SK-N-SH (cell line): ENCODE data around the gene PSMG4.

Experiments
- ELF1 ChIP-seq: IDR thresholded peaks from 2 replicates; pipeline ENCODE4 v1.4.0; 2012
- EP300 ChIP-seq, 2 experiments: IDR thresholded peaks; 2 replicates each; pipeline versions ENCODE4 v1.4.0 to v1.6.1; 2012; ENCODE audit warnings: borderline replicate concordance in 1 of 2, low read depth in 1 of 2, low read length in 1 of 2
- EZH2phosphoT487 ChIP-seq: fragments of 200-600 bp; sonication (generic); IDR thresholded peaks from 2 replicates; pipeline ENCODE4 v1.6.1; 2017; ENCODE audit warnings: low read depth, mixed run types, mild to moderate bottlenecking, antibody characterized with exemption, moderate library complexity, borderline replicate concordance
- FOSL2 ChIP-seq: IDR thresholded peaks from 2 replicates; pipeline ENCODE4 v1.4.0; 2012; ENCODE audit warnings: low read depth, mild to moderate bottlenecking, moderate library complexity, borderline replicate concordance
- POLR2AphosphoS5 ChIP-seq: IDR thresholded peaks from 2 replicates; pipeline ENCODE4 v1.6.1; 2012; ENCODE audit warnings: low read depth, low read length
- RCOR1 ChIP-seq: fragments of 150-350 bp; IDR thresholded peaks from 2 replicates; pipeline ENCODE4 v1.6.1; 2017; ENCODE audit warnings: antibody characterized with exemption, low read length
- RXRA ChIP-seq: IDR thresholded peaks from 2 replicates; pipeline ENCODE4 v1.4.0; 2012; ENCODE audit warnings: low read depth, mild to moderate bottlenecking, borderline replicate concordance
- TF ChIP-seq, protein P1 (sequence below): fragments of 200-600 bp; sonication (generic); IDR thresholded peaks from 2 replicates; pipeline ENCODE4 v1.6.1; 2017; ENCODE audit warnings: antibody characterized with exemption, mild to moderate bottlenecking, moderate library complexity
- TF ChIP-seq, protein P2 (sequence below): IDR thresholded peaks from 2 replicates; pipeline ENCODE4 v1.6.1; 2012; ENCODE audit warnings: mild to moderate bottlenecking, low read depth, low read length, moderate library complexity

DNA sequence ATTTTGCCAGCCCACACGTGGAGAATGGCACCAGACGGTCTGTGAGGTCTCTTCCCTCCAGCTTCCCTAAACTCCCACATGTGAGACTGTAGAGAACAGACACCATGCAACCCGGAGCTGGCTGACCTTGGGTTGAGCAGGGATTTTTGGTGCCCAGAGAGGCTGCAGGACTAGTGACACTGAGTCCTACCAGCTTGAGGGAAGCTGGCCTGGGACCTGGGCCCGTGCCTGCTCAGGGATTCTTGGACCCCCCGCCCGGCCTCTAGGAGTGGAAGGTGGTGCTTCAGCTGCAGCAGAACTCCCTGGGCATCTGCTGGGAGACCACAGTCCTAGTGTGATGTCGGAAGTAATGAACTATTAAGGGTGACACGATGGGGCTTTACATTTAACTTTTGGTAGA, 3.2 kb downstream of the PSMG4 start:
- TF ChIP-seq RXRA (no peak), ELF1 (no peak), EZH2phosphoT487 (no peak), FOSL2 (no peak), POLR2AphosphoS5 (no peak), RCOR1 (no peak), EP300 (IDR thresholded peaks at IDR 0.05; ENCODE audit: borderline replicate concordance in 1 of 2, low read depth in 1 of 2, low read length in 1 of 2) (no peak)
- TF ChIP-seq, protein P1, sequence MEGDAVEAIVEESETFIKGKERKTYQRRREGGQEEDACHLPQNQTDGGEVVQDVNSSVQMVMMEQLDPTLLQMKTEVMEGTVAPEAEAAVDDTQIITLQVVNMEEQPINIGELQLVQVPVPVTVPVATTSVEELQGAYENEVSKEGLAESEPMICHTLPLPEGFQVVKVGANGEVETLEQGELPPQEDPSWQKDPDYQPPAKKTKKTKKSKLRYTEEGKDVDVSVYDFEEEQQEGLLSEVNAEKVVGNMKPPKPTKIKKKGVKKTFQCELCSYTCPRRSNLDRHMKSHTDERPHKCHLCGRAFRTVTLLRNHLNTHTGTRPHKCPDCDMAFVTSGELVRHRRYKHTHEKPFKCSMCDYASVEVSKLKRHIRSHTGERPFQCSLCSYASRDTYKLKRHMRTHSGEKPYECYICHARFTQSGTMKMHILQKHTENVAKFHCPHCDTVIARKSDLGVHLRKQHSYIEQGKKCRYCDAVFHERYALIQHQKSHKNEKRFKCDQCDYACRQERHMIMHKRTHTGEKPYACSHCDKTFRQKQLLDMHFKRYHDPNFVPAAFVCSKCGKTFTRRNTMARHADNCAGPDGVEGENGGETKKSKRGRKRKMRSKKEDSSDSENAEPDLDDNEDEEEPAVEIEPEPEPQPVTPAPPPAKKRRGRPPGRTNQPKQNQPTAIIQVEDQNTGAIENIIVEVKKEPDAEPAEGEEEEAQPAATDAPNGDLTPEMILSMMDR: no peak
- TF ChIP-seq, protein P2, sequence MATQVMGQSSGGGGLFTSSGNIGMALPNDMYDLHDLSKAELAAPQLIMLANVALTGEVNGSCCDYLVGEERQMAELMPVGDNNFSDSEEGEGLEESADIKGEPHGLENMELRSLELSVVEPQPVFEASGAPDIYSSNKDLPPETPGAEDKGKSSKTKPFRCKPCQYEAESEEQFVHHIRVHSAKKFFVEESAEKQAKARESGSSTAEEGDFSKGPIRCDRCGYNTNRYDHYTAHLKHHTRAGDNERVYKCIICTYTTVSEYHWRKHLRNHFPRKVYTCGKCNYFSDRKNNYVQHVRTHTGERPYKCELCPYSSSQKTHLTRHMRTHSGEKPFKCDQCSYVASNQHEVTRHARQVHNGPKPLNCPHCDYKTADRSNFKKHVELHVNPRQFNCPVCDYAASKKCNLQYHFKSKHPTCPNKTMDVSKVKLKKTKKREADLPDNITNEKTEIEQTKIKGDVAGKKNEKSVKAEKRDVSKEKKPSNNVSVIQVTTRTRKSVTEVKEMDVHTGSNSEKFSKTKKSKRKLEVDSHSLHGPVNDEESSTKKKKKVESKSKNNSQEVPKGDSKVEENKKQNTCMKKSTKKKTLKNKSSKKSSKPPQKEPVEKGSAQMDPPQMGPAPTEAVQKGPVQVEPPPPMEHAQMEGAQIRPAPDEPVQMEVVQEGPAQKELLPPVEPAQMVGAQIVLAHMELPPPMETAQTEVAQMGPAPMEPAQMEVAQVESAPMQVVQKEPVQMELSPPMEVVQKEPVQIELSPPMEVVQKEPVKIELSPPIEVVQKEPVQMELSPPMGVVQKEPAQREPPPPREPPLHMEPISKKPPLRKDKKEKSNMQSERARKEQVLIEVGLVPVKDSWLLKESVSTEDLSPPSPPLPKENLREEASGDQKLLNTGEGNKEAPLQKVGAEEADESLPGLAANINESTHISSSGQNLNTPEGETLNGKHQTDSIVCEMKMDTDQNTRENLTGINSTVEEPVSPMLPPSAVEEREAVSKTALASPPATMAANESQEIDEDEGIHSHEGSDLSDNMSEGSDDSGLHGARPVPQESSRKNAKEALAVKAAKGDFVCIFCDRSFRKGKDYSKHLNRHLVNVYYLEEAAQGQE: no peak
